Testis (tissue), 3 donors: ENCODE data around the gene SETD2. TPM values are rescaled to one million over a fixed set of nuclear protein-coding genes. Genes with fewer than 3 reads are reported as not detected.

Experiments used
- DNase-seq: peaks from one replicate; pipeline ENCODE4 v3.0.0-alpha.2; 2019
- H3K27ac ChIP-seq, 2 donors: fragments of 200-600 bp; sonication (generic); one replicate each; pipeline ENCODE4 v1.5.1; 2019
- H3K27me3 ChIP-seq: fragments of 200-600 bp; sonication (generic); one replicate; pipeline ENCODE4 v1.5.1; 2019
- H3K36me3 ChIP-seq: fragments of 200-600 bp; sonication (generic); one replicate; pipeline ENCODE4 v1.5.1; 2017; ENCODE audit warnings: low read depth; ENCODE audit errors: missing control alignments
- H3K4me1 ChIP-seq: fragments of 200-600 bp; sonication (generic); one replicate; pipeline ENCODE4 v1.5.1; 2019
- H3K4me3 ChIP-seq, 2 donors: fragments of 200-600 bp; sonication (generic); one replicate each; pipeline ENCODE4 v1.5.1; 2017 to 2019
- H3K9me3 ChIP-seq: fragments of 200-600 bp; sonication (generic); one replicate; pipeline ENCODE4 v1.5.1; 2017
- POLR2A ChIP-seq: fragments of 450-650 bp; IDR thresholded peaks from one replicate; pipeline ENCODE4 v1.6.1; 2017; ENCODE audit warnings: antibody characterized with exemption, mild to moderate bottlenecking, moderate library complexity
- WGBS, 2 donors: methylation state at CpG; one replicate each; pipeline ENCODE4 v1.1.5; 2018; 5-methylcytosine and 5-hydroxymethylcytosine counted together
- intact Hi-C: fragments of 100-400 bp; cut with DNase I; formaldehyde crosslinking; loops from one replicate; pipeline ENCODE4 v1.15.1; 2023; ENCODE audit warnings: low total_unique reads
- polyA plus RNA-seq: library from polyadenylated mRNA; stranded (reverse); fragments of 350-450 nt; fragmentation: Illumina TruSeq; extraction: RNeasy Lipid Tissue Mini Kit (QIAGEN cat#74804); gene quantifications from one replicate; pipeline ENCODE4 v1.2.3, GENCODE V29; 2014; ENCODE audit warnings: low read depth, low replicate concordance; ENCODE audit not compliant: insufficient read depth
- total RNA-seq, 2 donors: library from RNA; depleted of rRNA; stranded (reverse); fragments of >200 nt; gene quantifications; one replicate each; pipeline ENCODE4 v1.2.3, GENCODE V29; 2016
- TF ChIP-seq, protein P1 (sequence below), 3 experiments: fragments of 450-650 bp in 2 of 3; fragments of 200-600 bp in 1 of 3; sonication (generic) in 1 of 3; IDR thresholded peaks; one replicate each; pipeline ENCODE4 v1.5.1; 2016 to 2019; ENCODE audit warnings: antibody characterized with exemption in 3 of 3, mild to moderate bottlenecking in 2 of 3, moderate library complexity in 1 of 3

SETD2 gene
- total and polyA plus RNA-seq, 3 donors from 2014 or later = 37.1 to 95.2 (median 76.7) TPM

DNA sequence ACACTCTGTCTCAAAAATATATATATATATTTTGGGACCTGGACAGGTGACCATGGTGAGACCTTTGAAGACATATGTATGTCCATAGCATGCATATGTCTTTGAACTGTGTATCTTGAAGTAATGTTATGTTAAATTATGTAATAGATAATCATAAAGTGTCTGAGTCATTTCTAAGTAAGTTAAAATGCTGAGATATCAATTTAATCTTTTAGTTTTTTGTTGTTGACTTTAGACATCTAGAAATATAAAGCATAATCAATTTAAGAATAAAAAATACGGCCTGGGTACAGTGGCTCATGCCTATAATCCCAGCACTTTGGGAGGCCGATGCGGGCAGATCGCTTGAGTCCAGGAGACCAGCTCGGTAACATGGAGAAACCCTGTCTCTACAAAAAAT is 12.7 kb upstream of the SETD2 start:
- Histone ChIP-seq H3K9me3 (no peaks in the 10 kb centered on the region), H3K36me3 (no peaks in the 10 kb centered on the region), H3K27me3 (no peaks in the 10 kb centered on the region), H3K4me3 (no peak overlapping the region), H3K27ac (no peak overlapping the region), H3K4me1 (no peaks in the 10 kb centered on the region)
- 95 to 97% methylated on average over 5 of the region's 5 CpGs for WGBS, 2 donors
- intact Hi-C loops = no loop called here
- DNase-seq = no peak
- no peak for TF ChIP-seq POLR2A
- TF ChIP-seq, protein P1, sequence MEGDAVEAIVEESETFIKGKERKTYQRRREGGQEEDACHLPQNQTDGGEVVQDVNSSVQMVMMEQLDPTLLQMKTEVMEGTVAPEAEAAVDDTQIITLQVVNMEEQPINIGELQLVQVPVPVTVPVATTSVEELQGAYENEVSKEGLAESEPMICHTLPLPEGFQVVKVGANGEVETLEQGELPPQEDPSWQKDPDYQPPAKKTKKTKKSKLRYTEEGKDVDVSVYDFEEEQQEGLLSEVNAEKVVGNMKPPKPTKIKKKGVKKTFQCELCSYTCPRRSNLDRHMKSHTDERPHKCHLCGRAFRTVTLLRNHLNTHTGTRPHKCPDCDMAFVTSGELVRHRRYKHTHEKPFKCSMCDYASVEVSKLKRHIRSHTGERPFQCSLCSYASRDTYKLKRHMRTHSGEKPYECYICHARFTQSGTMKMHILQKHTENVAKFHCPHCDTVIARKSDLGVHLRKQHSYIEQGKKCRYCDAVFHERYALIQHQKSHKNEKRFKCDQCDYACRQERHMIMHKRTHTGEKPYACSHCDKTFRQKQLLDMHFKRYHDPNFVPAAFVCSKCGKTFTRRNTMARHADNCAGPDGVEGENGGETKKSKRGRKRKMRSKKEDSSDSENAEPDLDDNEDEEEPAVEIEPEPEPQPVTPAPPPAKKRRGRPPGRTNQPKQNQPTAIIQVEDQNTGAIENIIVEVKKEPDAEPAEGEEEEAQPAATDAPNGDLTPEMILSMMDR (IDR thresholded peaks at IDR 0.05) = no peak

DNA sequence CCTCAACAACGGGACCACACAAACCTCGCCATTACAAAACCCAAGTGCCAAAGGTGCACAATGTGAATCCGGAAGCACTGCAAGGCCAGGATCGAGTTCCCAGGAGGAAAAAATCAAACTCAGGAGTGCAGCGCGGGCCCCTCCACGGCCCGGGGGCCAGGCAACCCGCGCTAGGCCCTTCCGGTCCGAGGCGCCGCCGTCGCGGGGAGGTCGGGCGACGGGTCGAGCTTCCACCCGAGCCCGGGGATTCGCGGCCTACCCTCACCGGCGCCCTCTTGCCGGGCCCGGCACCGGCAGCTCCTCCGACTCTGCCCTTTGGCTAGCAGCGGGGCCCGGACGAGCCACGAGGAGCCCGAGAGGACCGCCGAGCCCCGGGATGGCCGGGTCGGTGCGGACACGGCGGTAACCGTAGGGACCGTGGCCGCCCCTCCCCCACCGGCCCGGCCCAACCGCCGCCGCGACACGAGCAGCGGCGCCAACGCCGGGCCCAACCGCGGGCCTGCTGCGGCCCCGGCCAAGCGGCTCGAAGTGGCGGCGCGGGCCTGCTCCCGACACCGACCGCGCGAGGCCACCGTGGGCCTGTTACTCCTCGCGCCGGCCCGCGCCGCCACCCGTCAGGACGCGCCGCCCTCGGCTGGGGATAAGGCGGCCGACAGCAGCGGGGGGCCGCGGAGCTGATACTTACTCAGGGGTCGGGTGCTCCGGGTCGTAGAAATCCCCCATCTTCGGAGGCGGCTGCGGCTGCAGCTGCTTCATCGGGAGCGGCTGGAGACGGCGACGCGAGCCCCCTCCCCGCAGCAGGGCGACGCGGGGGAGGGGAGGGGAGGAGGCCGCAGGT is 525 bp downstream of the SETD2 start:
- Histone ChIP-seq H3K4me3 (peak overlapping the region; percentile 94 to 97), H3K27me3 (no peaks in the 10 kb centered on the region), H3K27ac (peak overlapping the region; percentile 90 to 98), H3K9me3 (no peaks in the 10 kb centered on the region), H3K4me1 (peaks cover 46% of the 10 kb centered on the region), H3K36me3 (no peaks in the 10 kb centered on the region)
- intact Hi-C loops = no loop called here
- peak; percentile 43 for DNase-seq
- TF ChIP-seq, protein P1 (IDR thresholded peaks at IDR 0.05) = no peak
- no peak for TF ChIP-seq POLR2A
- WGBS, 2 donors = 0 to 1% methylated on average over 4 to 67 of the region's 106 CpGs

DNA sequence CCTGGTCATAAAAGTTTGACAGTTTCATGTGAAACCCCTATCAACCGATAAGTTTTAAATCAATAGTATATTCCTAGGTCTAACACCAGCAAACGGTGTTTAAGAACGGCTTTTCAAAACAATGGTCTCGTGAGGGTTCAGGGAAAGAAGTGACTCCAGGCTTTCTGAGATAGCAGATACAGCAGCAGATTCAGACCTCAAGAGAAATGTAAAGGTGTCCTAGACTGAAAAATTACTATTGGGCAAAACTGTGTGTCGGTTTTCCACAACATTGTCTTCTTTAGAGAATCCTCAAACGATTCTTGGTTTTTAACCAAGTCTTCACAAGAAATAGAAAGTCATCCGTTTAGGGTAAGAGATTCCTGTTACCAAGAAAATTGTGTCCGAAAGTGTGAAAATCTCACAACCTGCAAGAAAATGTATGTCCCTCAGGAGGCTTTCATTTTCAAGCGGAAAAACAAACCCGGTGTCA is 1.2 kb downstream of the SETD2 start:
- 1 to 2% methylated on average over 10 of the region's 10 CpGs for WGBS, 2 donors
- H3K4me1 ChIP-seq = peaks cover 47% of the 10 kb centered on the region
- intact Hi-C loops = no loop called here
- no peak for DNase-seq
- no peaks in the 10 kb centered on the region for H3K27me3 ChIP-seq
- peak overlapping the region; percentile 94 to 97 for H3K4me3 ChIP-seq
- no peaks in the 10 kb centered on the region for H3K36me3 ChIP-seq
- TF ChIP-seq POLR2A = no peak
- TF ChIP-seq, protein P1 (IDR thresholded peaks at IDR 0.05) = no peak
- H3K9me3 ChIP-seq = no peaks in the 10 kb centered on the region
- peak overlapping the region; percentile 90 to 98 for H3K27ac ChIP-seq

DNA sequence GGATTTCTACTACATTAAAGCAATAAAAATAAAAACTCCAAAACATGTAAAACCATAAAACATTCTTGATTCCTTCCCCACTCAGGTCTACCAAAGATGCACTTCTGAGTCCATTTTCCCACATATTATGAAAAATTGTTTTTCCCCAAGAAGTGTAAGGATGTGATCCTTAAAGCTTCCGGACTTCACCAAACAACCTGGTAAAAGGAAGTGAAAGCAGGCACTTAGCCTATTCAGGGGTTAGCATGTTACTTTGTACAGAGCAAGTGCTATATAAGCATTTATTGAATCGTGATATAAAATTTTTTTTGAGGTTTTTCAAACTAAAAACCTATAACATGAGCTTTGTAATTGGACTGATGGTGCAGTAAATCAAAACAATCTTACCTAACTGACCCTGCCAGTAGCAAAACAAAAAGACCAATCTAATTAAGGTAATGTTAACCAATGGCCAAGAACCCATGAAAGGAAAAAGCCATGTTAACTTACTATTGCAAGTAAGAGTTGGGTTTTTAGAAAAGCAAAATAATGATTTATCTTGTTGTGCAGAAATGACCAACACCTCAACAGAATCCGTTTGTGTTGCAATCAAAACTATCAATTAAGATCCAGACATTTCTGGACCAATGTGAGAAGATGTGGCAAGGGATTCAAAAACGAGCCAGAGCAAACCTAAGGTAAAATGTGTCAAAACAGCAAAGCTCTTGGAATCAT is 1.8 kb downstream of the SETD2 start:
- H3K36me3 ChIP-seq = no peaks in the 10 kb centered on the region
- no peaks in the 10 kb centered on the region for H3K9me3 ChIP-seq
- peaks cover 47% of the 10 kb centered on the region for H3K4me1 ChIP-seq
- peak overlapping the region in 1 of 2 donors; percentile 94 for H3K4me3 ChIP-seq
- no peak for DNase-seq
- TF ChIP-seq, protein P1 (IDR thresholded peaks at IDR 0.05) = no peak
- no peak for TF ChIP-seq POLR2A
- no peaks in the 10 kb centered on the region for H3K27me3 ChIP-seq
- H3K27ac ChIP-seq = peak overlapping the region; percentile 90 to 98
- intact Hi-C loops = no loop called here
- WGBS, 2 donors = 11 to 15% methylated on average over 4 of the region's 4 CpGs
